HG02798 (cell line): ENCODE measurements around the gene ADAMTS2.

Source experiments
- ATAC-seq: cut with Tn5 transposase; IDR thresholded peaks from one replicate; pipeline ENCODE4 v1.9.1; 2021; ENCODE audit warnings: mild to moderate bottlenecking; ENCODE audit not compliant: unreplicated experiment, poor library complexity

ADAMTS2 gene

GRCh38 chr5:179270581-179271427 lies 74.5 kb downstream of the ADAMTS2 start:
- no peak for ATAC-seq

GRCh38 chr5:179269781-179270543 lies 75.3 kb downstream of the ADAMTS2 start:
- ATAC-seq = no peak

- no peak for ATAC-seq
Observed at GRCh38 chr5:179268966-179269693, 76.1 kb downstream of the ADAMTS2 start.

- no peak for ATAC-seq
Observed at GRCh38 chr5:179268399-179268952, 76.8 kb downstream of the ADAMTS2 start.

- ATAC-seq = no peak
Observed at GRCh38 chr5:179267671-179268083, 77.6 kb downstream of the ADAMTS2 start.

- ATAC-seq = no peak
Observed at GRCh38 chr5:179267071-179267670, 78.1 kb downstream of the ADAMTS2 start.

GRCh38 chr5:179266291-179267070 lies 78.8 kb downstream of the ADAMTS2 start:
- no peak for ATAC-seq

- ATAC-seq = no peak
Observed at GRCh38 chr5:179265514-179266290, 79.6 kb downstream of the ADAMTS2 start.

- ATAC-seq = no peak
Observed at GRCh38 chr5:179264783-179265513, 80.3 kb downstream of the ADAMTS2 start.

- no peak for ATAC-seq
Observed at GRCh38 chr5:179264053-179264782, 81.0 kb downstream of the ADAMTS2 start.

GRCh38 chr5:179263391-179264052 lies 81.7 kb downstream of the ADAMTS2 start:
- no peak for ATAC-seq

GRCh38 chr5:179262126-179262920 lies 82.9 kb downstream of the ADAMTS2 start:
- no peak for ATAC-seq

- no peak for ATAC-seq
Observed at GRCh38 chr5:179261301-179262125, 83.7 kb downstream of the ADAMTS2 start.

GRCh38 chr5:179260324-179261070 lies 84.8 kb downstream of the ADAMTS2 start:
- no peak for ATAC-seq
